PFSK-1 (cell line): Measurements from ENCODE around the gene DNAJB13.

Experiments
- FOXP2 ChIP-seq: optimal IDR thresholded peaks from 2 replicates; pipeline ENCODE3; 2011; ENCODE audit warnings: borderline replicate concordance, control low read depth, inconsistent platforms; ENCODE audit not compliant: insufficient read depth; ENCODE audit errors: extremely low read length, extremely low read depth
- POLR2AphosphoS5 ChIP-seq: IDR thresholded peaks from 2 replicates; pipeline ENCODE4 v1.6.1; 2012; ENCODE audit warnings: low read depth, mild to moderate bottlenecking, control low read depth, low read length, moderate library complexity
- REST ChIP-seq, 2 experiments: IDR thresholded peaks; 2 replicates each; pipeline versions ENCODE4 v1.6.1 to v1.8.0; 2011 to 2012; ENCODE audit warnings: low read depth in 2 of 2, low read length in 2 of 2, control low read depth in 1 of 2, inconsistent platforms in 1 of 2, mild to moderate bottlenecking in 1 of 2, moderate library complexity in 1 of 2; ENCODE audit not compliant: insufficient read depth in 1 of 2
- SIN3A ChIP-seq: IDR thresholded peaks from 2 replicates; pipeline ENCODE4 v1.6.1; 2012; ENCODE audit warnings: mild to moderate bottlenecking, low read length, moderate library complexity, borderline replicate concordance; ENCODE audit not compliant: insufficient read depth
- TAF1 ChIP-seq: IDR thresholded peaks from 2 replicates; pipeline ENCODE4 v1.6.1; 2012; ENCODE audit warnings: low read length, control low read depth, borderline replicate concordance; ENCODE audit not compliant: insufficient read depth

DNAJB13 gene

DNA sequence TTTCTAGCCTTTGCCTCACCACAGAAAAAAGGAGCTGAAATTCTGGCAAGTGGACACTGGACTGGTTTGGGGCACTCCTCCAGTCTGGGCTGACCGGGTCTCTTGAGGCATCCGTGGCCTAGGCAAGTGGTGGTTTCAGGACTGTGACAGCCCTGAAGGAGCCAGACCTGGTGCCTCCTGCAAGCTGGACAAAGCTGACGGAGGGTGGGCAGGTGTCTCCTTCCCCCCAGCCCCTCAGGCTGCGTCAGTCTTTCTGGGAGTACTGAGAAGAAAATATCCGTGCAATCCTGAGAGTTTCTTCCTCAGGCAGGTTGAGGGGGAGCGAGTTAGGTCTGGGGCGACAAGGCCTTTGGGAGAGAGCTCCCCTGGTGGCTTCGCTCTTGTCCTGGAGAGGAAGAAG, 62.3 kb downstream of the DNAJB13 start:
- TF ChIP-seq POLR2AphosphoS5 (no peak), FOXP2 (no peak), TAF1 (no peak), SIN3A (no peak), REST (IDR thresholded peaks at IDR 0.05; ENCODE audit: insufficient read depth in 1 of 2, low read depth in 2 of 2, low read length in 2 of 2) (no peak)

GRCh38 chr11:74014880-74015279, 64.1 kb downstream of the DNAJB13 start:
- TF ChIP-seq TAF1 (no peak), REST (IDR thresholded peaks at IDR 0.05; ENCODE audit: insufficient read depth in 1 of 2, low read depth in 2 of 2, low read length in 2 of 2) (no peak), FOXP2 (no peak), POLR2AphosphoS5 (no peak), SIN3A (no peak)

- no peak for TF ChIP-seq TAF1
- TF ChIP-seq FOXP2: no peak
- TF ChIP-seq SIN3A: no peak
- no peak for TF ChIP-seq REST (IDR thresholded peaks at IDR 0.05; ENCODE audit: insufficient read depth in 1 of 2, low read depth in 2 of 2, low read length in 2 of 2)
- no peak for TF ChIP-seq POLR2AphosphoS5
Observed at GRCh38 chr11:74015919-74016684, 65.3 kb downstream of the DNAJB13 start.

- TF ChIP-seq POLR2AphosphoS5: no peak
- TF ChIP-seq REST (IDR thresholded peaks at IDR 0.05; ENCODE audit: insufficient read depth in 1 of 2, low read depth in 2 of 2, low read length in 2 of 2): no peak
- TF ChIP-seq TAF1: no peak
- TF ChIP-seq FOXP2: no peak
Observed at GRCh38 chr11:74017631-74018030, 66.8 kb downstream of the DNAJB13 start.
